ENCODE results near the gene CAPN7.

GRCh38 chr3:15211937-15212336, 5.9 kb downstream of the CAPN7 start:
- TF ChIP-seq CTCF (IDR thresholded peaks at IDR 0.05): no peak
- no peak for TF ChIP-seq EZH2 (IDR thresholded peaks at IDR 0.05; ENCODE audit: borderline replicate concordance, insufficient read depth, low read depth, low read length, poor library complexity, severe bottlenecking)
